HCT116 (cell line): ENCODE data around the gene MAP4K4.

Source experiments
- ELF1 ChIP-seq: IDR thresholded peaks from 2 replicates; pipeline ENCODE4 v1.6.1; 2012; ENCODE audit warnings: low read depth, borderline replicate concordance
- POLR2A ChIP-seq: IDR thresholded peaks from 2 replicates; pipeline ENCODE4 v1.7.0; 2011; ENCODE audit warnings: borderline replicate concordance; ENCODE audit not compliant: insufficient read depth, insufficient read length; ENCODE audit errors: extremely low read depth
- ZNF274 ChIP-seq: fragments of 200-500 bp; sonication (Bioruptor generic); IDR thresholded peaks from 2 replicates; pipeline ENCODE4 v1.6.1; 2014; ENCODE audit warnings: mild to moderate bottlenecking, low read depth, low read length, inconsistent platforms
- TF ChIP-seq, protein P1 (sequence below), 3 experiments: fragments of 200-600 bp in 1 of 3; sonication (generic) in 1 of 3; IDR thresholded peaks in 2 of 3; conservative IDR thresholded peaks in 1 of 3; 2 replicates each; pipeline ENCODE4 v1.5.1; 2012 to 2017; ENCODE audit warnings: low read depth in 2 of 3, low read length in 2 of 3, antibody characterized with exemption in 1 of 3, borderline replicate concordance in 1 of 3, control low read depth in 1 of 3, mild to moderate bottlenecking in 1 of 3, mixed read lengths in 1 of 3, mixed run types in 1 of 3, moderate library complexity in 1 of 3; ENCODE audit not compliant: insufficient read depth in 1 of 3
- TF ChIP-seq, protein P2 (sequence below): IDR thresholded peaks from 2 replicates; pipeline ENCODE4 v1.6.1; 2012

- TF ChIP-seq, protein P1, sequence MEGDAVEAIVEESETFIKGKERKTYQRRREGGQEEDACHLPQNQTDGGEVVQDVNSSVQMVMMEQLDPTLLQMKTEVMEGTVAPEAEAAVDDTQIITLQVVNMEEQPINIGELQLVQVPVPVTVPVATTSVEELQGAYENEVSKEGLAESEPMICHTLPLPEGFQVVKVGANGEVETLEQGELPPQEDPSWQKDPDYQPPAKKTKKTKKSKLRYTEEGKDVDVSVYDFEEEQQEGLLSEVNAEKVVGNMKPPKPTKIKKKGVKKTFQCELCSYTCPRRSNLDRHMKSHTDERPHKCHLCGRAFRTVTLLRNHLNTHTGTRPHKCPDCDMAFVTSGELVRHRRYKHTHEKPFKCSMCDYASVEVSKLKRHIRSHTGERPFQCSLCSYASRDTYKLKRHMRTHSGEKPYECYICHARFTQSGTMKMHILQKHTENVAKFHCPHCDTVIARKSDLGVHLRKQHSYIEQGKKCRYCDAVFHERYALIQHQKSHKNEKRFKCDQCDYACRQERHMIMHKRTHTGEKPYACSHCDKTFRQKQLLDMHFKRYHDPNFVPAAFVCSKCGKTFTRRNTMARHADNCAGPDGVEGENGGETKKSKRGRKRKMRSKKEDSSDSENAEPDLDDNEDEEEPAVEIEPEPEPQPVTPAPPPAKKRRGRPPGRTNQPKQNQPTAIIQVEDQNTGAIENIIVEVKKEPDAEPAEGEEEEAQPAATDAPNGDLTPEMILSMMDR (IDR thresholded peaks at IDR 0.05 in 2 of 3, conservative IDR thresholded peaks at IDR 0.05 in 1 of 3; ENCODE audit: borderline replicate concordance in 1 of 3, insufficient read depth in 1 of 3, low read depth in 2 of 3, low read length in 2 of 3): no peak
- TF ChIP-seq ZNF274 (no peak), ELF1 (no peak), POLR2A (no peak)
- TF ChIP-seq, protein P2, sequence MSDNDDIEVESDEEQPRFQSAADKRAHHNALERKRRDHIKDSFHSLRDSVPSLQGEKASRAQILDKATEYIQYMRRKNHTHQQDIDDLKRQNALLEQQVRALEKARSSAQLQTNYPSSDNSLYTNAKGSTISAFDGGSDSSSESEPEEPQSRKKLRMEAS: no peak
These were observed 203.7 kb downstream of the MAP4K4 start for GRCh38 chr2:101901241-101901640.
